ENCODE measurements around the gene CDH4. TPM values are rescaled to one million over a fixed set of nuclear protein-coding genes. Genes with fewer than 3 reads are reported as not detected.

CDH4 gene
- total RNA-seq, 1 experiment from 2014 or later = 25.0 TPM

DNA sequence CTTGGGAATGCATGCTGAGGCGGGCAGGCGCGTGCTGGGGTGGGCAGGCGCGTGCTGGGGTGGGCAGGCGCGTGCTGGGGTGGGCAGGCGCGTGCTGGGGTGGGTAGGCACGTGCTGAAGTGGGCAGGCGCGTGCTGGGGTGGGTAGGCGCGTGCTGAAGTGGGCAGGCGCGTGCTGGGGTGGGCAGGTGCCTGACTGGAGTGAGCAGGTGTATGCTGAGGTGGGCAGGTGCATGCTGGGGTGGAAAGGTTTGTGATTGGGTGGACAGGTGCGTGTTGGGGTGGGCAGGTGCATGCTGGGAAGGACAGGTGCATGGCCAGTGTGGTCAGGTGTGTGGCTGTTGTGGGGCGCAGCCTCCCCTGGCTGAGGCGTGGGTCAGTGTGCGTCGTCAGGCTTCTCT lies 404.1 kb downstream of the CDH4 start:
- Mint-ChIP-seq H3K4me3 (ENCODE audit: unreplicated experiment) (no peak overlapping the region), H3K27ac (ENCODE audit: low read depth, unreplicated experiment) (no peak overlapping the region), H3K27me3 (ENCODE audit: insufficient read depth, unreplicated experiment) (no peaks in the 10 kb centered on the region), H3K9me3 (ENCODE audit: unreplicated experiment) (no peaks in the 10 kb centered on the region), H3K4me1 (ENCODE audit: insufficient read depth, unreplicated experiment) (no peaks in the 10 kb centered on the region), H3K36me3 (ENCODE audit: insufficient read depth, unreplicated experiment) (peaks cover 13% of the 10 kb centered on the region)
- DNase-seq (ENCODE audit: unreplicated experiment) = no peak
- intact Hi-C loops (cut with micrococcal nuclease) = no loop called here
- CTCF ChIA-PET = no interaction called here
- no TSS peak for BruUV-seq (replicated peaks)
- TF ChIP-seq, protein P1, sequence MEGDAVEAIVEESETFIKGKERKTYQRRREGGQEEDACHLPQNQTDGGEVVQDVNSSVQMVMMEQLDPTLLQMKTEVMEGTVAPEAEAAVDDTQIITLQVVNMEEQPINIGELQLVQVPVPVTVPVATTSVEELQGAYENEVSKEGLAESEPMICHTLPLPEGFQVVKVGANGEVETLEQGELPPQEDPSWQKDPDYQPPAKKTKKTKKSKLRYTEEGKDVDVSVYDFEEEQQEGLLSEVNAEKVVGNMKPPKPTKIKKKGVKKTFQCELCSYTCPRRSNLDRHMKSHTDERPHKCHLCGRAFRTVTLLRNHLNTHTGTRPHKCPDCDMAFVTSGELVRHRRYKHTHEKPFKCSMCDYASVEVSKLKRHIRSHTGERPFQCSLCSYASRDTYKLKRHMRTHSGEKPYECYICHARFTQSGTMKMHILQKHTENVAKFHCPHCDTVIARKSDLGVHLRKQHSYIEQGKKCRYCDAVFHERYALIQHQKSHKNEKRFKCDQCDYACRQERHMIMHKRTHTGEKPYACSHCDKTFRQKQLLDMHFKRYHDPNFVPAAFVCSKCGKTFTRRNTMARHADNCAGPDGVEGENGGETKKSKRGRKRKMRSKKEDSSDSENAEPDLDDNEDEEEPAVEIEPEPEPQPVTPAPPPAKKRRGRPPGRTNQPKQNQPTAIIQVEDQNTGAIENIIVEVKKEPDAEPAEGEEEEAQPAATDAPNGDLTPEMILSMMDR (IDR thresholded peaks at IDR 0.05; ENCODE audit: unreplicated experiment) = no peak
- POLR2A ChIA-PET = no interaction called here

DNA sequence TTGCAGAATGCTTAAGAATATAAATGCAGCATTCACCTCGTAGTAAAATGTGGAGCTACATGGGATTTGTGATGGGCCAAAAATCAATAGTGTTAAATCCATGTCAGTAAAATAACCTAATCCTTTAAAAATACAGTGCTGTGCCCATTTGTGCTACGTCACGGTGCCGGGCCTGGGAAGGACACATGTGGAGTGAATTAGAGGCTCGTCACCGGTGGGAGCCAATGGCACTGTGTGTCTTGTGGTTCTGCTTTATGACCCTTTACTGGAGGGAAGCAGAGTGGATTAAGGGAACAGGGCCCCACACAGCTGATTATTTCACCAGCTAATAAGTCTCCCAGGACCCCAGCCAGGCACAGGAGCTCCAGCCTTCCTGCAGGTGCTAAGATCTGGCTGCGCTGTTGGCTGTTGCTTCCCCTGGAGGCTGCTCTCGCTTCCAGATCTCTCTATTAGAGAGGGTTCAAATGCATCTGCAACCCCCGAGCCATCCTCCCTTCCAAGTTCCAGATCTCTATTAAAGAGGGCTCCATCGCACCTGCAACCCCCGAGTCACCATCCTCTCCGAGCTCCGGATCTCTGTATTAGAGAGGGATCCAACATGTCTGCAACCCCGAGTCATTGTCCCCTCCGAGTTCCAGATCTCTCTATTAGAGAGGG lies 405.8 kb downstream of the CDH4 start:
- CTCF ChIA-PET = interaction anchor here (0.6 to 1.0 kb wide), 4 partner anchors 12 to 204 kb away, joined by 3 to 4 read pairs (median 4); no protein-coding TSS in a partner anchor

DNA sequence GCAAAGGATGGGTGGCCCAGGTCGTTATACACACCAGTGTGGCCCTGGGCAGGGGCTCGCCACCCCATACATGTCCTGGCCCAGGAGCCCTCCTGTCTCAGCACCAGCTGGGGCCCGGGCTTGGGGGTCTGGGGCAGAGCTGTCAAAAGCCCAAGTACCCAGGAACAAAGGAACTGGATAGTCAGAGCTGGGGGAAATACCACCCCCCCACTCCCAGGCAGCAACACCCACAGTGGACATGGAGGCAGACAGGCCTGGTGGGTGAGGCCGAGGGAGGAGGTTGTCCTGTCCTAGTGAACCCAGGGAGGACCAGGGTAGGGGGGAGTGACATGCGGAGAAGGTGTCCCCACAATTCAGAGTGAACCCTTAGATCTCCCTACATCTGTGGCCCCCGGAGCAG lies 406.5 kb downstream of the CDH4 start:
- intact Hi-C loops (cut with micrococcal nuclease) = no loop called here
- CTCF ChIA-PET = interaction anchor here (0.6 kb wide), 1 partner anchor 109 kb away, joined by 3 read pairs; no protein-coding TSS in a partner anchor

More for the DNA sequence above, 405.8 kb downstream of the CDH4 start:
- no TSS peak for BruUV-seq (replicated peaks)
- POLR2A ChIA-PET = no interaction called here
- Mint-ChIP-seq H3K27ac (ENCODE audit: low read depth, unreplicated experiment) (no peak overlapping the region), H3K4me1 (ENCODE audit: insufficient read depth, unreplicated experiment) (no peaks in the 10 kb centered on the region), H3K9me3 (ENCODE audit: unreplicated experiment) (no peaks in the 10 kb centered on the region), H3K4me3 (ENCODE audit: unreplicated experiment) (no peak overlapping the region), H3K27me3 (ENCODE audit: insufficient read depth, unreplicated experiment) (no peaks in the 10 kb centered on the region), H3K36me3 (ENCODE audit: insufficient read depth, unreplicated experiment) (peaks cover 13% of the 10 kb centered on the region)
- intact Hi-C loops (cut with micrococcal nuclease) = no loop called here
- TF ChIP-seq, protein P1 (IDR thresholded peaks at IDR 0.05; ENCODE audit: unreplicated experiment) = no peak
- DNase-seq (ENCODE audit: unreplicated experiment) = no peak

DNA sequence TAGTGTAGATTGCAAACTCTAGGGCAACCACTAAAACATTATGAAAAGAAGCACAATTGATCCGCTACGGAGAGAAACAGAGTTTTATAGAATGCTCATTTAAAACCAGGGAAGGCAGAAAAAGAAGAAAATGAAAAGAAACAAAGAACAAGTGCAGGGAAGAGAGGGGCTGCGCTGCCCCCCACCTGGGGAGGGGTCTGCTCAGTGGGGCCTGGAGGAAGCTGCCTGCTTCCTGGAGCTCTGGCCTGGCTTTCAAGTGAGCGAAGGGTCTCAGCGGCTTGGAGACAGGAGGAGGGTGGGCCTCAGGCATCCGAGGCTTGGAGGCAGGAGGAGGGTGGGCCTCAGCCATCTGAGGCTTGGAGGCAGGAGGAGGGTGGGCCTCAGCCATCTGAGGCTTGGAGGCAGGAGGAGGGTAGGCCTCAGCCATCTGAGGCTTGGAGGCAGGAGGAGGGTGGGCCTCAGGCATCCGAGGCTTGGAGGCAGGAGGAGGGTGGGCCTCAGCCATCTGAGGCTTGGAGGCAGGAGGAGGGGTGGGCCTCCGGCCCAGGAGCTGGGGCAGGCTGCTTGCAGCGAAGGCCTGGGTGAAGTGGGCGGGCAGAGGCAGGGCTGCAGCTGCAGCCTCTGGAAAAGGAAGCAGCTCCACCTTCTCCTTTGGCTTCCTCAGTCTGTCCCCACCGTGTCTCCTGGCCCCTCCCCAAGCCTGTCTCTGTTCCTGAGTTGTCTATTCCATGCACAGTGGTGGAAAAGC lies 407.4 kb downstream of the CDH4 start:
- H3K27me3 Mint-ChIP-seq (ENCODE audit: insufficient read depth, unreplicated experiment) = no peaks in the 10 kb centered on the region
- no TSS peak for BruUV-seq (replicated peaks)
- H3K9me3 Mint-ChIP-seq (ENCODE audit: unreplicated experiment) = no peaks in the 10 kb centered on the region

More for the DNA sequence above, 406.5 kb downstream of the CDH4 start:
- no peaks in the 10 kb centered on the region for H3K4me1 Mint-ChIP-seq (ENCODE audit: insufficient read depth, unreplicated experiment)
- no peaks in the 10 kb centered on the region for H3K27me3 Mint-ChIP-seq (ENCODE audit: insufficient read depth, unreplicated experiment)
- no peak for DNase-seq (ENCODE audit: unreplicated experiment)
- TF ChIP-seq, protein P1 (IDR thresholded peaks at IDR 0.05; ENCODE audit: unreplicated experiment) = no peak
- no peak overlapping the region for H3K4me3 Mint-ChIP-seq (ENCODE audit: unreplicated experiment)
- BruUV-seq (replicated peaks) = no TSS peak
- H3K27ac Mint-ChIP-seq (ENCODE audit: low read depth, unreplicated experiment) = no peak overlapping the region
- no peaks in the 10 kb centered on the region for H3K9me3 Mint-ChIP-seq (ENCODE audit: unreplicated experiment)
- POLR2A ChIA-PET = no interaction called here
- peaks cover 13% of the 10 kb centered on the region for H3K36me3 Mint-ChIP-seq (ENCODE audit: insufficient read depth, unreplicated experiment)

More for the DNA sequence above, 407.4 kb downstream of the CDH4 start:
- intact Hi-C loops (cut with micrococcal nuclease) = no loop called here
- H3K27ac Mint-ChIP-seq (ENCODE audit: low read depth, unreplicated experiment) = no peak overlapping the region
- no peaks in the 10 kb centered on the region for H3K4me1 Mint-ChIP-seq (ENCODE audit: insufficient read depth, unreplicated experiment)
- ChIA-PET CTCF (no interaction called here), POLR2A (no interaction called here)
- no peak for DNase-seq (ENCODE audit: unreplicated experiment)
- TF ChIP-seq, protein P1 (IDR thresholded peaks at IDR 0.05; ENCODE audit: unreplicated experiment) = no peak
- no peak overlapping the region for H3K4me3 Mint-ChIP-seq (ENCODE audit: unreplicated experiment)
- peaks cover 13% of the 10 kb centered on the region for H3K36me3 Mint-ChIP-seq (ENCODE audit: insufficient read depth, unreplicated experiment)

Data from MCF 10A (cell line).